ENCODE results near the gene SIRT6.
"Not testable (repeated sequence)": the region's sequence is repeated elsewhere in the genome, so short reads cannot be mapped to it uniquely, and the experiment has no call there.

Gene SIRT6

DNA sequence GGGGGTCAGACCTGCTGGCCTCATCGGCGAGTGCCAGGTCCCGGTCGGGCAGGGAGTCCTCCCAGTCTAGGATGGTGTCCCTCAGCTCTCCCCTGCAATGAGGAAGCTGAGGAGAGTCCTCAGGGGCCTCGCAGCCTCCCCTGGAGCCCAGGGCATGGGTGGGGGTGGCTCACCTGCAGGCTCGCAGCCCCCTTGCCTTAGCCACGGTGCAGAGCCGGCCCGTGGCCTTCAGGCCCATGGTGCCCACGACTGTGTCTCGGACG, 6.8 kb downstream of the SIRT6 start:
- no peak overlapping the region for H2AFZ ChIP-seq (ENCODE audit: low read depth, low read length)
- peaks cover 28% of the 10 kb centered on the region for H3K36me3 ChIP-seq (ENCODE audit: insufficient read depth, low read length)
- peaks cover 11% of the 10 kb centered on the region for H3K27me3 ChIP-seq (ENCODE audit: insufficient read depth, low read length)
- no peak overlapping the region for H3K4me3 ChIP-seq (ENCODE audit: low read length)
- no peaks in the 10 kb centered on the region for H3K9me3 ChIP-seq (ENCODE audit: low read length)
- peaks cover 7% of the 10 kb centered on the region for H3K4me1 ChIP-seq (ENCODE audit: insufficient read depth, low read length)

DNA sequence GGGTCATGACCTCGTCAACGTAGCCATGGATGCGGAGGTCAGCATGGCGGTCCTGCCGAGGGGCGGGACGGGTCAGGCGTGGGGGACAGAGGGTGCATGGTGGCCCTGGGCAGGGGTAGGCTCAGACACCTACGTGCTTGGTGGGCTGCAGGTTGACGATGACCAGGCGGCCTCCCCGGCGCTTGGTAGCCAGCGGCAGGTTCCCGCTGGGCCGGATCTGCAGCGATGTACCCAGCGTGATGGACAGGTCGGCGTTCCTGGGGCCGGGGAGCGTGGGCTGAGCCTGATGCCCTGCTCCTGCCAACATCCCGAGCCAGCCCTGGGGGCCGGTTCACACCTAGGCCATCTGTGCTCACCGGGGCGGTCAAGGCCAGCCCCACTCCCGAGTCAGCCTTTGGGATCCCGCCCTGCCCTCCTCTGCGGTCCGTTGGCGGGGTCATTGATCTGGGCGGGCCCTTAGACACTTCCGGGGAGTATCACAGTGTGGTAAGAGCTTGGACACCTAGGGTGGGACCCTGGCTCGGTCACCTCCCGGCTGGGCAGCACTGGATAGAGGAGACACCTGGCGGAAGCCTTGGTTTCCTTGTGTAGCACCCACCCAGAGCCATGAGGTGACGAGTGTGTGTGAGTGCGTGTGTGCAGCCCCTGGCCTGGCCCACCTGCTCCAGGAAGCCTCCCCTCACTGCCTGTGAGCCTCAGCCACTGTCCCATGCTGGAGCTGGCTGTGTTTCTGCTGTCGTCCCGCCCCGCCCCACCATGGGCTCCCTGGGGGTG, 7.3 kb downstream of the SIRT6 start:
- peaks cover 7% of the 10 kb centered on the region for H3K4me1 ChIP-seq (ENCODE audit: insufficient read depth, low read length)
- H2AFZ ChIP-seq (ENCODE audit: low read depth, low read length), result no peak overlapping the region
- no peaks in the 10 kb centered on the region for H3K9me3 ChIP-seq (ENCODE audit: low read length)
- no peak overlapping the region for H3K4me3 ChIP-seq (ENCODE audit: low read length)
- H3K27me3 ChIP-seq (ENCODE audit: insufficient read depth, low read length), result peaks cover 11% of the 10 kb centered on the region
- H3K36me3 ChIP-seq (ENCODE audit: insufficient read depth, low read length), result peaks cover 23% of the 10 kb centered on the region

DNA sequence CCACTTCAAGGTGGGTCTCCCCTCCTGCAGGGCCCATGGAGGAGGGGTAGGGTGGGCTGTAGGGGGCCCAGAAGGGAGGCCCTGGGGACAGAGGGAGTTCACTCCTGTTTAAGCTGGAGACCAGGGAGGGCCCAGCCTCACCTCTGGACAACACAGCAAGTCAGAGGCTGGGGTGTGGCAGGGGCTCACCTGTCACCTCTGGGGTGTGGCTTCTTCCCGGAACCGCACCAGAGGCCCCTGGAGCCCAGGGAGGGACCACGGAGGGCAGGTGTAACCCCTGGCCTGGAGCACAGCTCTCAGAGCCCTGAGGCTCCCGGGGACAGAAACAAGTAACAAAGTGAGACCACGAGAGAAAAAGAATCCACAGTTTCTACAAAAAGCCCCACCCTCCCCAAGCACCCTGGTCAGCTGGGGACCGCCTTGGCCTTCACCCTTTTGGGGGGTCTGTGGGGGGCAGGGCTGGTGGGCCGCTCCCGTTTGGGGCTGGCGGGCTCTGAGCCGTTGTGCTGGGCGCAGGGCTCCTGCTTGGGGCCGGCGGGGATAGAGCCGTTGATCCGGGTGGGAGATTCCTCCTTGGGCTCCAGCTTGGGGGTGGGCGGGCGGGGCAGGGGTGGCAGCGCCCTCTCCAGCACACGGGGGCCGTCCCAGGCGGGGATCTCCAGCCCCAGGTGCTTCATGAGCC, 8.0 kb downstream of the SIRT6 start:
- Histone ChIP-seq H3K9me3 (ENCODE audit: low read length) (no peaks in the 10 kb centered on the region), H2AFZ (ENCODE audit: low read depth, low read length) (no peak overlapping the region), H3K4me1 (ENCODE audit: insufficient read depth, low read length) (peaks cover 7% of the 10 kb centered on the region), H3K4me3 (ENCODE audit: low read length) (no peak overlapping the region), H3K36me3 (ENCODE audit: insufficient read depth, low read length) (peaks cover 17% of the 10 kb centered on the region), H3K27me3 (ENCODE audit: insufficient read depth, low read length) (peaks cover 11% of the 10 kb centered on the region)

DNA sequence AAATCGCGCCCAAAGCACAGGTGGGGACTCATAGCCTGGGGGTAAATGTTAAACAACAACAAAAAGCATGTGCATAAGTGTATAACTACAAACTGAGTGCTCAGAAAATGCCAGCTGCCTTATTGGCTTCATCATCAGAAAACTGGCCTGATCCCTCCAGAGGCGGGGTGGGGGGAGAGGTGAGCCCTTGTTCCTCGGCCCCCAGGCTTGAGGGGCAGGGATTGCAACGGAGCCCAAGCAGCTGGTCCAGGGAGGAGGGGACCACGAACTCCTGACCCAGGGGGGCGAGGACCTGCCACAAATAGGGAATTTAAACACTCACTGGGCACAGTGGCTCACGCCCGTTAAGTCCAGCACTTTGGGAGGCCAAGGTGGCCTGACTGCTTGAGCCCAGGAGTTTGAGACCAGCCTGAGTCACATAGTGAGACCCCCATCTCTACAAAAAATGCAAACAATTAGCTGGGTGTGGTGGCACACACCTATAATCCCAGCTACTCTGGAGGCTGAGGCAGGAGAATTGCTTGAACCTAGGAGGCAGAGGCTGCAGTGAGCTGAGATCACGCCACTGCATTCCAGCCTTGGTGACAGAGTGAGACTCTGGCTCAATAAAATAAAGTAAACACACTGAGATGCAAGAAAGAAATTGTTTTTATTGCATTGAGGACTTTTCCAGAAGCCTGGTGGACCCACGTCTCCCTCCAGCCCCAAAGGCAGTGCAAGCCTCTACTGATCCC, 8.7 kb downstream of the SIRT6 start:
- H3K27me3 ChIP-seq (ENCODE audit: insufficient read depth, low read length), result peaks cover 11% of the 10 kb centered on the region
- H3K4me1 ChIP-seq (ENCODE audit: insufficient read depth, low read length), result peaks cover 7% of the 10 kb centered on the region
- no peak overlapping the region for H3K4me3 ChIP-seq (ENCODE audit: low read length)
- H3K9me3 ChIP-seq (ENCODE audit: low read length), result no peaks in the 10 kb centered on the region
- no peak overlapping the region for H2AFZ ChIP-seq (ENCODE audit: low read depth, low read length)
- peaks cover 13% of the 10 kb centered on the region for H3K36me3 ChIP-seq (ENCODE audit: insufficient read depth, low read length)

DNA sequence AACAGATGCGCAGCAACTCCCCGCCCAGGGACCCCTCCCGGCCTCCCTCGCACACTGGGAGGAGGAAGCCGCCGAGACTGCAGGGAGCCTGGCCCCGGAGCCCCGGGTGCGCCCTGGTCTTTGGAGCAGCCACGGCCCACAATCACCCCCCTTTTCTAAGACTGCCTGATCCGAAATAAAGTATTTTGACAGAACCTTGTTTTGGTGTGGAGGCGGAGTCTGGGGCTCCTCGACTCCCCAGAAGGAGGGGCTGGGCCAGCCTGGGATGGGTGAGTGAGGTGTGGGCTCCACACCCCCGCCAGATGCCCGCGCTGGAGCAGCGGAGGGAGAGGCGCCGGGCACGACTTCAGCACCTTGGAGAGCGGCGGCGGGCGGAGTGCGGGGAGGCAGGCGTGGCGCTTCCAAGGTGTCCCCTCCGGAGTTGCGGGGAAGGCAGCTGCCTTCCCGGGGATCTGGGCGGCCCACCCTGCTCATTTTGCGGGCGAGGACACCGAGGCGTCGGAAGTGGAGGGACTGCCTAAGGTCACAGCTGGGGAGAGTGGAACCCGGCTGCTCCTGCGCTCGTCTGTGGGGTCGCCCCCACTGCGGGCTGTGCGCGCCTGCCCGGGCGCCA, 9.4 kb downstream of the SIRT6 start:
- peaks cover 13% of the 10 kb centered on the region for H3K36me3 ChIP-seq (ENCODE audit: insufficient read depth, low read length)
- H3K4me1 ChIP-seq (ENCODE audit: insufficient read depth, low read length), result peaks cover 7% of the 10 kb centered on the region
- H3K4me3 ChIP-seq (ENCODE audit: low read length), result no peak overlapping the region
- peaks cover 11% of the 10 kb centered on the region for H3K27me3 ChIP-seq (ENCODE audit: insufficient read depth, low read length)
- H3K9me3 ChIP-seq (ENCODE audit: low read length), result no peaks in the 10 kb centered on the region
- no peak overlapping the region for H2AFZ ChIP-seq (ENCODE audit: low read depth, low read length)

DNA sequence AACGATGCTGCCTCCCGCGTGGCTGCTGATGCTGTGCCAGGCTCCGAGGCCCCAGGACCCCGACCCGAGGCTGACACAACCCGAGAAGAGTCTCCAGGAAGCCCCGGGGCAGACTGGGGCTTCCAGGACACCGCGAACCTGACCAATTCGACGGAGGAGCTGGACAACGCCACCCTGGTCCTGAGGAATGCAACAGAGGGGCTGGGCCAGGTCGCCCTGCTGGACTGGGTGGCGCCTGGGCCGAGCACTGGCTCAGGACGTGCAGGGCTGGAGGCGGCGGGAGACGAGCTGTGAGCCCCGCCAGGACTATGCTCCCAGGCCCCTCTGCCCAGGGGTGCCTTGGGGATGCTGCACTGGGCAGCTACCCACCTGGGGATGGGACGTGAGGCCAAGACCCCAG, 10.7 kb downstream of the SIRT6 start:
- Histone ChIP-seq H2AFZ (ENCODE audit: low read depth, low read length) (no peak overlapping the region), H3K9me3 (ENCODE audit: low read length) (no peaks in the 10 kb centered on the region), H3K4me1 (ENCODE audit: insufficient read depth, low read length) (peaks cover 7% of the 10 kb centered on the region), H3K4me3 (ENCODE audit: low read length) (no peak overlapping the region), H3K36me3 (ENCODE audit: insufficient read depth, low read length) (peaks cover 9% of the 10 kb centered on the region), H3K27me3 (ENCODE audit: insufficient read depth, low read length) (peaks cover 11% of the 10 kb centered on the region)

DNA sequence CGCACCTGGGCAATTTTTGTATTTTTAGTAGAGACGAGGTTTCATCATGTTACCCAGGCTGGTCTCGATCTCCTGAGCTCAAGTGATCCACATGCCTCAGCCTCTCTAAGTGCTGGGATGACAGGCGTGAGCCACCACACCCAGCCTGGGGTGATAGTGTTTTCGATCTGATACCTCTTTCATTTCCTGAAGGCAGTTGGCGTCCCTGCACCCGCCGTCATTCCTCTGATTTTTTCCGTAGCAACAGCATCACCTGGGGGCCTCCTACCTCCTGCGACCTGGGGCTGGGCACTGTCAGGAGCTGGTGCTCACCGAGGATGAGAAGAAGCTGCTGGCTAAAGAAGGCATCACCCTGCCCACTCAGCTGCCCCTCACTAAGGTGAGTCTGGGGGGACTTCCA, 18.1 kb downstream of the SIRT6 start:
- Histone ChIP-seq H3K9me3 (ENCODE audit: low read length) (no peaks in the 10 kb centered on the region), H3K4me1 (ENCODE audit: insufficient read depth, low read length) (no peaks in the 10 kb centered on the region), H2AFZ (ENCODE audit: low read depth, low read length) (no peak overlapping the region), H3K36me3 (ENCODE audit: insufficient read depth, low read length) (no peaks in the 10 kb centered on the region), H3K27me3 (ENCODE audit: insufficient read depth, low read length) (no peaks in the 10 kb centered on the region), H3K4me3 (ENCODE audit: low read length) (no peak overlapping the region)

DNA sequence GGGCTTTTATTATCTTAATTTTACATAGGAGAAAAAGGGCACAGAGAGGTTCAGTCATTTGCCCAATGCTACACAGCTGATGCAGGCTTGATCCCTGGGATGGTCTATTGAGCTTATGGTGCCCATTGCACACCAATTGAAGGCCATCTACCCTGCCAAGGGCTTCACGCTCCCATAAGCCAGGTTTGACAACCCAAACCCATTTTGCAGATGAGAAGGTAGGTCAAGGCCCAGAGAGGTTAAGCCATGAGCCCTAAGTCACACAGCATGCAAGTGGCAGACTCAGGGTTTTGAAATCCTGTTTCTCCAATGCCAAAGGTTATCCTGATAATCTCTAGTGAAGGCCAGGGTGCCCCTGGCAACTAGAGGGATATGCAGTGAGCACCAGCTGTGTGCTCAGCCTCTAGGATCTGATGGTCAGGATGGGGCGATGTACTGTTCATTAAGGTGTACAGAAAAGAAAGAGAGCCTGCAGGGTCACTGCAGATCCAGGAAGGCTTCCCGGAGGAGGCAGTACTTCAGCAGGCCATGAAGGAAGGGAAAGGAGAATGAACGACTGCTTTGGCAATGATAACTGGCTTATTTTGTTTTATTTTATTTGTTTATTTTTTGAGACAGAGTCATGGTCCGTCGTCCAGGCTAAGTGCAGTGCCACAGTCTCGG, 20.8 kb downstream of the SIRT6 start:
- Histone ChIP-seq H3K36me3 (ENCODE audit: insufficient read depth, low read length) (no peaks in the 10 kb centered on the region), H3K4me1 (ENCODE audit: insufficient read depth, low read length) (no peaks in the 10 kb centered on the region), H2AFZ (ENCODE audit: low read depth, low read length) (no peak overlapping the region), H3K27me3 (ENCODE audit: insufficient read depth, low read length) (no peaks in the 10 kb centered on the region), H3K4me3 (ENCODE audit: low read length) (no peak overlapping the region), H3K9me3 (ENCODE audit: low read length) (no peaks in the 10 kb centered on the region)

DNA sequence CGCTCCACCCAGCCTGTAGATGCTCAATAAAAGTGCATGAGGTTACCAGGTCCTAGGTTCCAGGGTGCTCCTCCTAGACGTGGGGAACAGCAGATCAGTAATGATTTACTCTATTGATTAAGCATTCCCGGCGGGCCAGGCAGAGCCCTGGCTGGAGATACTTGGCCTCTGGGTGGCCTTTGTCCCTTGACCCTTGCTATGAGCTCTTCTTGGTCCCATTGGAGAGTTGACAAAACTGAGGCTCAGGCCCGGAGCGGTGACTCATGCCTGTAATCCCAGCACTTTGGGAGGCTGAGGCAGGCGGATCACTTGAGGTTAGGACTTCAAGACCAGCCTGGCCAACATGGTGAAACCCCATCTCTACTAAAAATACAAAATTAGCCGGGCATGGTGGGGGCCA, 24.4 kb downstream of the SIRT6 start:
- H3K4me1 ChIP-seq (ENCODE audit: insufficient read depth, low read length); H2AFZ ChIP-seq (ENCODE audit: low read depth, low read length); H3K9me3 ChIP-seq (ENCODE audit: low read length); H3K36me3 ChIP-seq (ENCODE audit: insufficient read depth, low read length); H3K27me3 ChIP-seq (ENCODE audit: insufficient read depth, low read length); H3K4me3 ChIP-seq (ENCODE audit: low read length): not testable (repeated sequence)

DNA sequence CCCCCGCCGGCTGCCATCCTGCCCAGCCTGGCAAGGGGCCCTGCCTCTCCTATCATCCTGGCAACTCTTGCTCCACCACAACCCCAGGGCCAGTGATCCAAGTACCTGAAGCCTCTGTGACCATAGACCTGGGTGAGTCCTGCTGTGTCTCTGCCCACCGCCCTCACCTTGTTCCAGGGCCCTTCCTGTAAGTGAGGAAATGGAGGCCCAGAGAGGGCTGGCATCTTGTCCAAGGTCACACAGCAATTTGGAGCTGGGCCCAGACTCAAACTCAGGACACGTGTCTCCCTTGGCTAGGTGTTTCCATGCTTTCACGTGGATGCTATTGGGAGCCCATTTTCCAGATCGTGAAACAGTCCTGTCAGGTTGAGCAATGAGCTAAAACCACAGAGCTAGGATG, 25.2 kb downstream of the SIRT6 start:
- Histone ChIP-seq H3K27me3 (ENCODE audit: insufficient read depth, low read length) (peaks cover 2% of the 10 kb centered on the region), H2AFZ (ENCODE audit: low read depth, low read length) (no peak overlapping the region), H3K4me1 (ENCODE audit: insufficient read depth, low read length) (no peaks in the 10 kb centered on the region), H3K36me3 (ENCODE audit: insufficient read depth, low read length) (no peaks in the 10 kb centered on the region), H3K9me3 (ENCODE audit: low read length) (no peaks in the 10 kb centered on the region), H3K4me3 (ENCODE audit: low read length) (no peak overlapping the region)

DNA sequence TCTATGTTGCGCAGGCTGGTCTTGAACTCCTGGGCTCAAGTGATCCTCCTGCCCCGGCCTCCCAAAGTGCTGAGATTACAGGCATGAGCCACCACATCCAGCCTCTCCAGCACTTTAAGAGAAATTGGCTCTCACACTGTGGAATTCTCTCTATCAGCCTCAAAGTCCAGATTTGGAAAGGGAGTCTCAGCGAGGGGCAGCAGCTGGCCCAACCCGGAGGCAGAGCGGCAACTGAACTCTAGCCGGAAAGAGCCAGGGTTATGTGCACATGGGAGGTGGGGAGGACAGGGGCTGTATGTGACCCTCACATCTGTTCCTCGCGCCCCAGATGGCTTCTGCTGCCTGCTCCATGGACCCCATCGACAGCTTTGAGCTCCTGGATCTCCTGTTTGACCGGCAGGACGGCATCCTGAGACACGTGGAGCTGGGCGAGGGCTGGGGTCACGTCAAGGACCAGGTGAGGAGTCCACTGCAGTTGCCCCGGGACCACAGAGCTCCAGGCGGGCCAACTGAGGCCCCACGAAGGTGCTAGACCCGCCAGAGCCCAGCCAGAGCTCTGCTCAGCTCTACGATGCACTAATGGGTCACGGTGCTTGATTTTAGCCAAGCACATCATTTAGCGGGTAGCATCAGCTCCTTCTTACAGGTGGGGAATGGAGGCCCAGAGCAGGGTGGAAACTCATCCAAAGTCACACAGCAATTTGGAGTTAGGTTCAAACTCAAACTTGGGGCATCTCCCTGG, 27.6 kb downstream of the SIRT6 start:
- no peaks in the 10 kb centered on the region for H3K36me3 ChIP-seq (ENCODE audit: insufficient read depth, low read length)
- peaks cover 2% of the 10 kb centered on the region for H3K27me3 ChIP-seq (ENCODE audit: insufficient read depth, low read length)
- no peaks in the 10 kb centered on the region for H3K4me1 ChIP-seq (ENCODE audit: insufficient read depth, low read length)
- H3K9me3 ChIP-seq (ENCODE audit: low read length), result no peaks in the 10 kb centered on the region
- H2AFZ ChIP-seq (ENCODE audit: low read depth, low read length), result no peak overlapping the region
- no peak overlapping the region for H3K4me3 ChIP-seq (ENCODE audit: low read length)

DNA sequence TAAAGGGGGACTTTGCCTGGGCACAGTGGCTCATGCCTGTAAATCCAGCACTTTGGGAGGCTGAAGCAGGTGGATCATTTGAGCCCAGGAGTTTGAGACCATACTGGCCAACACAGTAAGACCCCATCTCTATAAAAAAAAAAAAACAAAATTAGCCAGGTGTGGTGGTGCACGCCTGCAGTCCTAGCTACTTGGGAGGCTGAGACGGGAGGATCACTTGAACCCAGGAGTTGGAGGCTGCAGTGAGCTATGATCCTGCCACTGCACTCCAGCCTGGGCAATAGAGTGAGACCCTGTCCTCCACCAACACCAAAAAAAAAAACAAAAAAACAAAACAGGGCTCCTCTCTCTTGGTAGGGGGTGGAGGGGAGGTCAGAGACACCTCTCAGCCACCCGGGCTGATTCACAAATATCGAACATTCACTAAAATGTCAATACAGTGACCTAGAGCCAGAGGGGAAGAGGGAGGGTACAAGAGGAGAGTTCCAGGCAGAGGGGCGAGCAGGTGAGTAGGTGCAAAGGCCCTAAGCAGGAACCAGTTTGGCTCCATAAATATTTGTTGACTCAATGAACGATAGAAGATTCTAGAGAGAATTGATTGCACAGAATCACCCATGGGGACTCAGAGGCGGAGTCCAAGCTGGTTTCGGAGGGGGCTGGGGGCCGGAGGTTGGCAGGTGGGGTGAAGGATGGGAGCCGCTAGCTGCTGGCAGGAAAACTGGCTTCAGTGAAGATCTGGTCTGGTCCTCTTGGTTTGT, 29.9 kb downstream of the SIRT6 start:
- H3K4me3 ChIP-seq (ENCODE audit: low read length), result no peak overlapping the region
- no peaks in the 10 kb centered on the region for H3K36me3 ChIP-seq (ENCODE audit: insufficient read depth, low read length)
- peaks cover 2% of the 10 kb centered on the region for H3K27me3 ChIP-seq (ENCODE audit: insufficient read depth, low read length)
- H3K9me3 ChIP-seq (ENCODE audit: low read length), result no peaks in the 10 kb centered on the region
- no peak overlapping the region for H2AFZ ChIP-seq (ENCODE audit: low read depth, low read length)
- no peaks in the 10 kb centered on the region for H3K4me1 ChIP-seq (ENCODE audit: insufficient read depth, low read length)

Measured in neuron (in vitro differentiated cells).